ENCODE results near the gene DGKI. TPM values are rescaled to one million over a fixed set of nuclear protein-coding genes. Genes with fewer than 3 reads are reported as not detected.

The DGKI gene
- polyA plus RNA-seq, 2 of the 4 experiments (the other 2 are of a cell fraction): 0.05 to 0.08 TPM

DNA sequence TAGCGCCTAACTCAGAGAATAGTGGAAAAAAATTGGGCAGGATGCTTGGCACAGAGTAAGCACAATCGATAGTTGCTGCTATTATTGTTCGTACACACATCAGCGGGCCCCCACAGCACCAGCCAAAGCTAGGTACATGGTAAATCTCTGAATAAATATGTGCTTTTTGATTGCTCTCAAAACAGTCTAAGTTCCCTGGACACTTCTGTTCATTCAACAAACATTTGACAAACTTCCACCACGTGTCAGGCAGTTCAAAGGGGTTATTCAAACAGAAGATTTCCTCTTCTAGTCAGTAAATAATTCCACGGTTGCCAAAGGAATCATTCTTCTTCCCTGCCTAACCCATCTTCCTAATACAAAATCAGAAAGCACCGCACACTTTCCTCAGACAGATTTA, 150.8 kb downstream of the DGKI start (continued):
- TF ChIP-seq, protein P1, sequence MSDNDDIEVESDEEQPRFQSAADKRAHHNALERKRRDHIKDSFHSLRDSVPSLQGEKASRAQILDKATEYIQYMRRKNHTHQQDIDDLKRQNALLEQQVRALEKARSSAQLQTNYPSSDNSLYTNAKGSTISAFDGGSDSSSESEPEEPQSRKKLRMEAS (IDR thresholded peaks at IDR 0.05): no peak
- TF ChIP-seq TFCP2L1 (CRISPR knock-in tag; IDR thresholded peaks at IDR 0.05) (no peak), HOXB13 (CRISPR knock-in tag; IDR thresholded peaks at IDR 0.05; ENCODE audit: low read depth) (no peak), CHD4 (IDR thresholded peaks at IDR 0.05; ENCODE audit: borderline replicate concordance) (no peak), MAFK (IDR thresholded peaks at IDR 0.05; ENCODE audit: partially characterized antibody) (no peak), HDAC2 (IDR thresholded peaks at IDR 0.05) (no peak), NR3C1 (IDR thresholded peaks at IDR 0.05) (no peak)
- TF ChIP-seq, protein P2, sequence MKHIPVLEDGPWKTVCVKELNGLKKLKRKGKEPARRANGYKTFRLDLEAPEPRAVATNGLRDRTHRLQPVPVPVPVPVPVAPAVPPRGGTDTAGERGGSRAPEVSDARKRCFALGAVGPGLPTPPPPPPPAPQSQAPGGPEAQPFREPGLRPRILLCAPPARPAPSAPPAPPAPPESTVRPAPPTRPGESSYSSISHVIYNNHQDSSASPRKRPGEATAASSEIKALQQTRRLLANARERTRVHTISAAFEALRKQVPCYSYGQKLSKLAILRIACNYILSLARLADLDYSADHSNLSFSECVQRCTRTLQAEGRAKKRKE (CRISPR knock-in tag; IDR thresholded peaks at IDR 0.05; ENCODE audit: low read depth): no peak
- TF ChIP-seq, protein P3, sequence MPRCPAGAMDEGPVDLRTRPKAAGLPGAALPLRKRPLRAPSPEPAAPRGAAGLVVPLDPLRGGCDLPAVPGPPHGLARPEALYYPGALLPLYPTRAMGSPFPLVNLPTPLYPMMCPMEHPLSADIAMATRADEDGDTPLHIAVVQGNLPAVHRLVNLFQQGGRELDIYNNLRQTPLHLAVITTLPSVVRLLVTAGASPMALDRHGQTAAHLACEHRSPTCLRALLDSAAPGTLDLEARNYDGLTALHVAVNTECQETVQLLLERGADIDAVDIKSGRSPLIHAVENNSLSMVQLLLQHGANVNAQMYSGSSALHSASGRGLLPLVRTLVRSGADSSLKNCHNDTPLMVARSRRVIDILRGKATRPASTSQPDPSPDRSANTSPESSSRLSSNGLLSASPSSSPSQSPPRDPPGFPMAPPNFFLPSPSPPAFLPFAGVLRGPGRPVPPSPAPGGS (IDR thresholded peaks at IDR 0.05): no peak
- TF ChIP-seq, protein P4, sequence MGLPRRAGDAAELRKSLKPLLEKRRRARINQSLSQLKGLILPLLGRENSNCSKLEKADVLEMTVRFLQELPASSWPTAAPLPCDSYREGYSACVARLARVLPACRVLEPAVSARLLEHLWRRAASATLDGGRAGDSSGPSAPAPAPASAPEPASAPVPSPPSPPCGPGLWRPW (IDR thresholded peaks at IDR 0.05): no peak

DNA sequence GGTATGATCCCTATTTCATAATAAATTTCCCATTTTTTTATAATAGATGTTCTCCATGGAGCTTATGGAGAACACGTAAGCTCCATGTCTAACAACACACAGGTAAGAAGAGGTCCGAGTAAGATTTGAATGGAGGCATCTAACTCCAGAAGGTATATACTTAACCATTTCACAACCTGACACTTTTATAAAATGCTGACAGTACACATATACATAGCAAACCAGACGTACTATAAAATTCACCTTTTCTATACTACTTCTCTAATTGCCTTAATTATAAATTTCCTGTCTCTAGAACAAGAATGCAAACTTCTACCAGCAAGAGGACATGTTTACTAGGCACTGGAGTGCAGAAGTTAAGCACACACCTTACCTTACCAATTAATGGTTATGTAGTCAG, 151.3 kb downstream of the DGKI start:
- no peak for FAIRE-seq
- ChIA-PET POLR2A (no interaction called here), CTCF (no interaction called here)

DNA sequence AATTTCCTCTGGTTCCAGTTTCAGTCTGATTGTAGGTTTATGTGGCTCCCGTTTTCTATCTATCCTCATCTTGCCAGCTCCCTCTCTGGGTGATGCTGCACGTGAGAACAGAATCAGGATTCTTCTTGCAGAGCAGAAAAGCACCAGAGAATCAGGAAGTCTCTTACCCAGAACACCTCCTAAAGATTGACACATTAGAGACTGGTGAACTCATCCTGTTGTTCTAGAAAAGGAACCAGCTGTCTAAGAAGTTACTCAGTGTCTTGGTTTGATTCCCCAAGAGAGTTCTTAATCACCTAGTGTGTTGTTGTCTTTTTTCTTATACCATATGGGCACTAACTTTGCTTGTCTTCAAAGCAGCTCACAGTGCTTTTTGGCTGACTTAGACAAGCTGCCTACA, 152.4 kb downstream of the DGKI start:
- Histone ChIP-seq H3K4me1 (no peaks in the 10 kb centered on the region), H3K4me2 (no peak overlapping the region), H3K27ac (no peak overlapping the region), H3K4me3 (no peak overlapping the region), H3K9me3 (no peaks in the 10 kb centered on the region)
- ATAC-seq: 0 out of 6 replicates have a peak, but pooled peaks of 1 of the 2 experiments have one; percentile 13
- FAIRE-seq: no peak
- DNase-seq (ENCODE audit: low read depth in 1 of 2, low spot score in 1 of 2): no peak
- 2% methylated on average over 2 of the region's 2 CpGs for WGBS (ENCODE audit: missing lambda C conversion rate)
- CTCF ChIA-PET: interaction anchor here (0.6 kb wide), 1 partner anchor 69 kb away, joined by 4 read pairs; no protein-coding TSS in a partner anchor
- POLR2A ChIA-PET: no interaction called here
- TF ChIP-seq ZSCAN20 (CRISPR knock-in tag; IDR thresholded peaks at IDR 0.05) (no peak), NFE2L2 (conservative IDR thresholded peaks at IDR 0.05; ENCODE audit: low read length) (no peak), GATA3 (IDR thresholded peaks at IDR 0.05; ENCODE audit: borderline replicate concordance) (no peak), RFX5 (IDR thresholded peaks at IDR 0.05) (no peak), CBX2 (IDR thresholded peaks at IDR 0.05; ENCODE audit: borderline replicate concordance, low read depth) (no peak)

More for the DNA sequence above, 151.3 kb downstream of the DGKI start:
- DNase-seq (ENCODE audit: low read depth in 1 of 2, low spot score in 1 of 2): no peak
- Histone ChIP-seq H3K27ac (no peak overlapping the region), H3K4me1 (no peaks in the 10 kb centered on the region), H3K9me3 (no peaks in the 10 kb centered on the region), H3K4me2 (no peak overlapping the region), H3K4me3 (no peak overlapping the region)
- WGBS (ENCODE audit: missing lambda C conversion rate): 39% methylated on average over 3 of the region's 3 CpGs
- TF ChIP-seq CBX8 (IDR thresholded peaks at IDR 0.05) (no peak), MAFK (IDR thresholded peaks at IDR 0.05; ENCODE audit: partially characterized antibody) (peak; percentile 34), CHD4 (IDR thresholded peaks at IDR 0.05; ENCODE audit: borderline replicate concordance) (no peak), TFCP2L1 (CRISPR knock-in tag; IDR thresholded peaks at IDR 0.05) (no peak)
- no peak for ATAC-seq

DNA sequence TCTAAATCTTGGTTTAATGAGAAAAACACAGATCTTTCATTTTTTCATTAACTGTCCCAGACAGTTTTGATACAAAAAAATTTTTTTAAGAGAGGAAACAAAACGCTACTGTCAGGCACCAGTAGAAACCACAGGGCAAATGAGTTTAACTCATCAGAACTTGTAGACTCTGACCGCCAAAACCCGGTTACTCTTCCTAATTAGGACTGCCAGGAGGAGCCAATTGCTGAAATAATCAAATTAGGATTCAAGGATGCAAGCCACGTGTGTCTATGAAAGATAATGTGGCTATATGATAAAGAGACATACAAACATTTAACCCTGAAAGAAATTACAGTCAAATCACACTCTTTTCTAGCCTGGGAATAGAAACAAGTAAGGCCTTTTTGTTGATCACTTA, 154.4 kb downstream of the DGKI start:
- DNase-seq (ENCODE audit: low read depth in 1 of 2, low spot score in 1 of 2) (no peak), ATAC-seq (no peak), FAIRE-seq (no peak)
- ChIA-PET POLR2A (no interaction called here), CTCF (no interaction called here)
- no peaks in the 10 kb centered on the region for H3K9me3 ChIP-seq
- no peak overlapping the region for H3K27ac ChIP-seq
- WGBS (ENCODE audit: missing lambda C conversion rate): 17% methylated on average over 4 of the region's 4 CpGs
- no peak overlapping the region for H3K4me3 ChIP-seq
- TF ChIP-seq POLR2AphosphoS2 (conservative IDR thresholded peaks at IDR 0.05; ENCODE audit: low read length) (no peak), PHF8 (IDR thresholded peaks at IDR 0.05; ENCODE audit: borderline replicate concordance, low read depth) (no peak)
- TF ChIP-seq, protein P3 (IDR thresholded peaks at IDR 0.05): no peak
- no peaks in the 10 kb centered on the region for H3K4me1 ChIP-seq
- no peak overlapping the region for H3K4me2 ChIP-seq
